ENCODE results near the gene CADM4.
A peak's percentile ranks its signal among the peaks of the same experiment; 100 is the strongest.
"Not testable (repeated sequence)": the region's sequence is repeated elsewhere in the genome, so short reads cannot be mapped to it uniquely, and the experiment has no call there.

The CADM4 gene

GRCh38 chr19:43660971-43661360 lies 21.3 kb upstream of the CADM4 start:
- no peak for DNase-seq

- no peak for DNase-seq
Observed at GRCh38 chr19:43660301-43660970, 20.8 kb upstream of the CADM4 start.

- DNase-seq = no peak
Observed at GRCh38 chr19:43658494-43658893, 18.8 kb upstream of the CADM4 start.

GRCh38 chr19:43658001-43658400 lies 18.4 kb upstream of the CADM4 start:
- DNase-seq = no peak

- no peak for DNase-seq
Observed at GRCh38 chr19:43656436-43656835, 16.8 kb upstream of the CADM4 start.

GRCh38 chr19:43652546-43652874 lies 12.9 kb upstream of the CADM4 start:
- no peak for DNase-seq

- peak; percentile 84 for DNase-seq
Observed at GRCh38 chr19:43651758-43652545, 12.3 kb upstream of the CADM4 start.

- DNase-seq = not testable (repeated sequence)
Observed at GRCh38 chr19:43650276-43650675, 10.6 kb upstream of the CADM4 start.

GRCh38 chr19:43649514-43649913 lies 9.9 kb upstream of the CADM4 start:
- DNase-seq = no peak

GRCh38 chr19:43648633-43649032 lies 9.0 kb upstream of the CADM4 start:
- DNase-seq = no peak

GRCh38 chr19:43644181-43644580 lies 4.5 kb upstream of the CADM4 start:
- DNase-seq = no peak

GRCh38 chr19:43643326-43643725 lies 3.7 kb upstream of the CADM4 start:
- DNase-seq = no peak

- DNase-seq = no peak
Observed at GRCh38 chr19:43642531-43642930, 2.9 kb upstream of the CADM4 start.

- DNase-seq = no peak
Observed at GRCh38 chr19:43641333-43641732, 1.7 kb upstream of the CADM4 start.

GRCh38 chr19:43640424-43640757 lies 741 bp upstream of the CADM4 start:
- no peak for DNase-seq

GRCh38 chr19:43638995-43639518 lies 593 bp downstream of the CADM4 start:
- DNase-seq = peak; percentile 40

GRCh38 chr19:43638214-43638994 lies 1.2 kb downstream of the CADM4 start:
- DNase-seq = peak; percentile 41

GRCh38 chr19:43636121-43636683 lies 3.4 kb downstream of the CADM4 start:
- peak; percentile 37 for DNase-seq

- DNase-seq = not testable (repeated sequence)
Observed at GRCh38 chr19:43635561-43635940, 4.1 kb downstream of the CADM4 start.

- DNase-seq = peak; percentile 86
Observed at GRCh38 chr19:43634872-43635560, 4.6 kb downstream of the CADM4 start.

- DNase-seq = peak; percentile 48
Observed at GRCh38 chr19:43634506-43634871, 5.2 kb downstream of the CADM4 start.

- no peak for DNase-seq
Observed at GRCh38 chr19:43634068-43634467, 5.6 kb downstream of the CADM4 start.

GRCh38 chr19:43633520-43633919 lies 6.1 kb downstream of the CADM4 start:
- DNase-seq = no peak

Data from eye (tissue), 1 donor.